ENCODE measurements around the gene FBXO40. TPM values are rescaled to one million over a fixed set of nuclear protein-coding genes. Genes with fewer than 3 reads are reported as not detected.
A peak's percentile ranks its signal among the peaks of the same experiment; 100 is the strongest.

FBXO40 gene
- total and polyA plus RNA-seq, 2 experiments from 2014 or later = 0.03 TPM; not detected in 1

- TF ChIP-seq, protein P1, sequence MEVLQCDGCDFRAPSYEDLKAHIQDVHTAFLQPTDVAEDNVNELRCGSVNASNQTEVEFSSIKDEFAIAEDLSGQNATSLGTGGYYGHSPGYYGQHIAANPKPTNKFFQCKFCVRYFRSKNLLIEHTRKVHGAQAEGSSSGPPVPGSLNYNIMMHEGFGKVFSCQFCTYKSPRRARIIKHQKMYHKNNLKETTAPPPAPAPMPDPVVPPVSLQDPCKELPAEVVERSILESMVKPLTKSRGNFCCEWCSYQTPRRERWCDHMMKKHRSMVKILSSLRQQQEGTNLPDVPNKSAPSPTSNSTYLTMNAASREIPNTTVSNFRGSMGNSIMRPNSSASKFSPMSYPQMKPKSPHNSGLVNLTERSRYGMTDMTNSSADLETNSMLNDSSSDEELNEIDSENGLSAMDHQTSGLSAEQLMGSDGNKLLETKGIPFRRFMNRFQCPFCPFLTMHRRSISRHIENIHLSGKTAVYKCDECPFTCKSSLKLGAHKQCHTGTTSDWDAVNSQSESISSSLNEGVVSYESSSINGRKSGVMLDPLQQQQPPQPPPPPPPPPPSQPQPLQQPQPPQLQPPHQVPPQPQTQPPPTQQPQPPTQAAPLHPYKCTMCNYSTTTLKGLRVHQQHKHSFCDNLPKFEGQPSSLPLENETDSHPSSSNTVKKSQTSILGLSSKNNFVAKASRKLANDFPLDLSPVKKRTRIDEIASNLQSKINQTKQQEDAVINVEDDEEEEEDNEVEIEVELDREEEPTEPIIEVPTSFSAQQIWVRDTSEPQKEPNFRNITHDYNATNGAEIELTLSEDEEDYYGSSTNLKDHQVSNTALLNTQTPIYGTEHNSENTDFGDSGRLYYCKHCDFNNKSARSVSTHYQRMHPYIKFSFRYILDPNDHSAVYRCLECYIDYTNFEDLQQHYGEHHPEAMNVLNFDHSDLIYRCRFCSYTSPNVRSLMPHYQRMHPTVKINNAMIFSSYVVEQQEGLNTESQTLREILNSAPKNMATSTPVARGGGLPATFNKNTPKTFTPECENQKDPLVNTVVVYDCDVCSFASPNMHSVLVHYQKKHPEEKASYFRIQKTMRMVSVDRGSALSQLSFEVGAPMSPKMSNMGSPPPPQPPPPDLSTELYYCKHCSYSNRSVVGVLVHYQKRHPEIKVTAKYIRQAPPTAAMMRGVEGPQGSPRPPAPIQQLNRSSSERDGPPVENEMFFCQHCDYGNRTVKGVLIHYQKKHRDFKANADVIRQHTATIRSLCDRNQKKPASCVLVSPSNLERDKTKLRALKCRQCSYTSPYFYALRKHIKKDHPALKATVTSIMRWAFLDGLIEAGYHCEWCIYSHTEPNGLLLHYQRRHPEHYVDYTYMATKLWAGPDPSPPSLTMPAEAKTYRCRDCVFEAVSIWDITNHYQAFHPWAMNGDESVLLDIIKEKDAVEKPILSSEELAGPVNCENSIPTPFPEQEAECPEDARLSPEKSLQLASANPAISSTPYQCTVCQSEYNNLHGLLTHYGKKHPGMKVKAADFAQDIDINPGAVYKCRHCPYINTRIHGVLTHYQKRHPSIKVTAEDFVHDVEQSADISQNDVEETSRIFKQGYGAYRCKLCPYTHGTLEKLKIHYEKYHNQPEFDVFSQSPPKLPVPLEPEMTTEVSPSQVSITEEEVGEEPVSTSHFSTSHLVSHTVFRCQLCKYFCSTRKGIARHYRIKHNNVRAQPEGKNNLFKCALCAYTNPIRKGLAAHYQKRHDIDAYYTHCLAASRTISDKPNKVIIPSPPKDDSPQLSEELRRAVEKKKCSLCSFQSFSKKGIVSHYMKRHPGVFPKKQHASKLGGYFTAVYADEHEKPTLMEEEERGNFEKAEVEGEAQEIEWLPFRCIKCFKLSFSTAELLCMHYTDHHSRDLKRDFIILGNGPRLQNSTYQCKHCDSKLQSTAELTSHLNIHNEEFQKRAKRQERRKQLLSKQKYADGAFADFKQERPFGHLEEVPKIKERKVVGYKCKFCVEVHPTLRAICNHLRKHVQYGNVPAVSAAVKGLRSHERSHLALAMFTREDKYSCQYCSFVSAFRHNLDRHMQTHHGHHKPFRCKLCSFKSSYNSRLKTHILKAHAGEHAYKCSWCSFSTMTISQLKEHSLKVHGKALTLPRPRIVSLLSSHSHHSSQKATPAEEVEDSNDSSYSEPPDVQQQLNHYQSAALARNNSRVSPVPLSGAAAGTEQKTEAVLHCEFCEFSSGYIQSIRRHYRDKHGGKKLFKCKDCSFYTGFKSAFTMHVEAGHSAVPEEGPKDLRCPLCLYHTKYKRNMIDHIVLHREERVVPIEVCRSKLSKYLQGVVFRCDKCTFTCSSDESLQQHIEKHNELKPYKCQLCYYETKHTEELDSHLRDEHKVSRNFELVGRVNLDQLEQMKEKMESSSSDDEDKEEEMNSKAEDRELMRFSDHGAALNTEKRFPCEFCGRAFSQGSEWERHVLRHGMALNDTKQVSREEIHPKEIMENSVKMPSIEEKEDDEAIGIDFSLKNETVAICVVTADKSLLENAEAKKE (CRISPR knock-in tag; IDR thresholded peaks at IDR 0.05) = no peak
- TF ChIP-seq CTCF (conservative IDR thresholded peaks at IDR 0.05; ENCODE audit: low read depth in 2 of 2) (no peak), CREB1 (CRISPR knock-in tag; IDR thresholded peaks at IDR 0.05; ENCODE audit: low read depth) (0 out of 2 replicates have a peak, but pooled peaks have one; percentile 23), JUNB (IDR thresholded peaks at IDR 0.05; ENCODE audit: unreplicated experiment) (no peak), ETS1 (IDR thresholded peaks at IDR 0.05) (peak; percentile 58; the same call in 1 of the 2 replicates), EZH2 (IDR thresholded peaks at IDR 0.05; ENCODE audit: low read depth, unreplicated experiment) (no peak), ZNF114 (CRISPR knock-in tag; IDR thresholded peaks at IDR 0.05) (no peak), ZNF331 (CRISPR knock-in tag; IDR thresholded peaks at IDR 0.05; ENCODE audit: low read depth) (no peak), STAT1 (IDR thresholded peaks at IDR 0.05; ENCODE audit: unreplicated experiment) (no peak), NANOG (IDR thresholded peaks at IDR 0.05; ENCODE audit: borderline replicate concordance) (no peak), EZH2phosphoT487 (IDR thresholded peaks at IDR 0.05; ENCODE audit: unreplicated experiment) (no peak)
Observed at GRCh38 chr3:121545574-121546455, 47.4 kb upstream of the FBXO40 start, which contains the start of gene POLQ (continued).

Data from GM23338 (cell line).